CD4-positive, alpha-beta T cell (primary cell): ENCODE measurements around the gene HRH3. TPM values are rescaled to one million over a fixed set of nuclear protein-coding genes. Genes with fewer than 3 reads are reported as not detected.

Experiments used
- ATAC-seq: fragments of 200-7000 bp; cut with Tn5 transposase; one replicate; pipeline ENCODE4 v1.10.0; 2022; ENCODE audit warnings: mild to moderate bottlenecking; ENCODE audit not compliant: poor library complexity
- CTCF ChIA-PET: fragments of 350-600 bp; sonication (Branson Sonifier 250); formaldehyde crosslinking; loops from one replicate; lab custom pipeline; 2021; ENCODE audit warnings: antibody characterized with exemption, inconsistent platforms; lab: Charles Lee
- POLR2A ChIA-PET: fragments of 350-600 bp; sonication (Branson Sonifier 250); formaldehyde crosslinking; loops from one replicate; lab custom pipeline; 2021; ENCODE audit warnings: antibody characterized with exemption, inconsistent platforms; lab: Charles Lee
- DNase-seq, 14 experiments: peaks; one replicate each; pipeline ENCODE4 v3.0.0-alpha.2; 2013 to 2020; ENCODE audit warnings: mixed read lengths in 2 of 14
- H3K27ac ChIP-seq, 2 donors: one replicate each; pipeline versions ENCODE4 v1.5.1 to v1.7.0; 2013; ENCODE audit warnings: low read length in 2 of 2, low read depth in 1 of 2, mild to moderate bottlenecking in 1 of 2
- H3K27me3 ChIP-seq, 2 experiments: 1 replicate in 1 of 2; 2 replicates in 1 of 2; pipeline versions ENCODE4 v1.6.1 to v1.7.0; 2013; ENCODE audit warnings: low read length in 2 of 2, control low read depth in 1 of 2, mild to moderate bottlenecking in 1 of 2, moderate library complexity in 1 of 2; ENCODE audit not compliant: insufficient read depth in 2 of 2, control insufficient read depth in 1 of 2
- H3K36me3 ChIP-seq: one replicate; pipeline ENCODE4 v1.6.1; 2013; ENCODE audit warnings: low read length, control low read depth; ENCODE audit not compliant: insufficient read depth
- H3K4me1 ChIP-seq: one replicate; pipeline ENCODE4 v1.6.1; 2013; ENCODE audit warnings: low read length, control low read depth; ENCODE audit not compliant: insufficient read depth
- H3K4me3 ChIP-seq: one replicate; pipeline ENCODE4 v1.5.1; 2013; ENCODE audit warnings: mild to moderate bottlenecking, low read length, moderate library complexity
- H3K9me3 ChIP-seq, 2 experiments: 1 replicate in 1 of 2; 2 replicates in 1 of 2; pipeline versions ENCODE4 v1.6.1 to v1.7.0; 2013; ENCODE audit warnings: low read length in 2 of 2, mild to moderate bottlenecking in 2 of 2, control low read depth in 1 of 2, moderate library complexity in 1 of 2; ENCODE audit not compliant: control insufficient read depth in 1 of 2, insufficient read depth in 1 of 2
- H3K27ac Mint-ChIP-seq: one replicate; pipeline ENCODE4 v1.8.0; 2020; ENCODE audit warnings: mixed read lengths
- H3K27me3 Mint-ChIP-seq: one replicate; pipeline ENCODE4 v1.8.0; 2021; ENCODE audit warnings: mixed read lengths
- H3K36me3 Mint-ChIP-seq: one replicate; pipeline ENCODE4 v1.8.0; 2021; ENCODE audit warnings: low read depth, mixed read lengths
- H3K4me1 Mint-ChIP-seq: one replicate; pipeline ENCODE4 v1.8.0; 2021; ENCODE audit warnings: low read depth, mixed read lengths
- H3K4me3 Mint-ChIP-seq: one replicate; pipeline ENCODE4 v1.8.0; 2020; ENCODE audit warnings: mild to moderate bottlenecking, mixed read lengths
- H3K9me3 Mint-ChIP-seq: one replicate; pipeline ENCODE4 v1.8.0; 2020; ENCODE audit warnings: mixed read lengths
- intact Hi-C, 2 experiments: fragments of 100-400 bp; cut with DNase I in 1 of 2; cut with micrococcal nuclease in 1 of 2; formaldehyde crosslinking; loops; one replicate each; pipeline versions ENCODE4 v1.15.1 to v1.9.0; 2023 to 2025; cut with DNase I, micrococcal nuclease
- total RNA-seq, 174 experiments: library from RNA in 2 of 174; stranded (reverse) in 2 of 174; gene quantifications; one replicate each; pipeline ENCODE4 v1.2.3 and lab custom pipeline; 2021 to 2026
- TF ChIP-seq, protein P1 (sequence below): fragments of 200-600 bp; IDR thresholded peaks from one replicate; pipeline ENCODE4 v1.8.0; 2022; ENCODE audit warnings: antibody characterized with exemption, mild to moderate bottlenecking

The HRH3 gene
- total RNA-seq, 2 experiments from 2014 or later: not detected

DNA sequence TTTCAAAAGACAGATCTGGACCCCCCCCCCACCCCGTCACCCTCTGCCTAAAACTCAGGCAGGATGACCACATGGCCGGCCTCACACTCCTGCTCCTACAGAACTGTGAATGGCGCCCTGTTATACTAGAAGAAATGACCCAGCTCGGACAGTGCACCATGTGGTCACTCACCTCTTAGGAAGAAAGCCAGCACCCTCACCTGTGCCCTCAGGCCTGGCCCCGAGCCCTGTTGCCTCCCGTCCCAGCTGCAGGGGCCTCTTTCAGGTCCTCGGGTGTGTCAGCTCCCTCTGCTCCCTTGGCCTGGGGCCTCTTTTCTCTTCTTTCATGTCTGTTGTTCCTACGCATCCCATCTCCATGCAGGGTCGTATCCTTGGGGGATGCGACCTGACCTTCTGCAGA is 42.0 kb upstream of the HRH3 start:
- Mint-ChIP-seq H3K27me3 (no peaks in the 10 kb centered on the region), H3K9me3 (no peaks in the 10 kb centered on the region), H3K4me3 (no peak overlapping the region), H3K4me1 (no peaks in the 10 kb centered on the region), H3K36me3 (peaks cover 79% of the 10 kb centered on the region), H3K27ac (no peak overlapping the region)
- ATAC-seq: no peak
- Histone ChIP-seq H3K4me1 (no peaks in the 10 kb centered on the region), H3K9me3 (no peaks in the 10 kb centered on the region), H3K36me3 (peaks cover 85% of the 10 kb centered on the region), H3K27ac (no peak overlapping the region), H3K27me3 (no peaks in the 10 kb centered on the region), H3K4me3 (no peak overlapping the region)
- CTCF ChIA-PET: no interaction called here
- intact Hi-C loops: no loop called here
- no peak for DNase-seq
- TF ChIP-seq, protein P1, sequence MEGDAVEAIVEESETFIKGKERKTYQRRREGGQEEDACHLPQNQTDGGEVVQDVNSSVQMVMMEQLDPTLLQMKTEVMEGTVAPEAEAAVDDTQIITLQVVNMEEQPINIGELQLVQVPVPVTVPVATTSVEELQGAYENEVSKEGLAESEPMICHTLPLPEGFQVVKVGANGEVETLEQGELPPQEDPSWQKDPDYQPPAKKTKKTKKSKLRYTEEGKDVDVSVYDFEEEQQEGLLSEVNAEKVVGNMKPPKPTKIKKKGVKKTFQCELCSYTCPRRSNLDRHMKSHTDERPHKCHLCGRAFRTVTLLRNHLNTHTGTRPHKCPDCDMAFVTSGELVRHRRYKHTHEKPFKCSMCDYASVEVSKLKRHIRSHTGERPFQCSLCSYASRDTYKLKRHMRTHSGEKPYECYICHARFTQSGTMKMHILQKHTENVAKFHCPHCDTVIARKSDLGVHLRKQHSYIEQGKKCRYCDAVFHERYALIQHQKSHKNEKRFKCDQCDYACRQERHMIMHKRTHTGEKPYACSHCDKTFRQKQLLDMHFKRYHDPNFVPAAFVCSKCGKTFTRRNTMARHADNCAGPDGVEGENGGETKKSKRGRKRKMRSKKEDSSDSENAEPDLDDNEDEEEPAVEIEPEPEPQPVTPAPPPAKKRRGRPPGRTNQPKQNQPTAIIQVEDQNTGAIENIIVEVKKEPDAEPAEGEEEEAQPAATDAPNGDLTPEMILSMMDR: no peak
- POLR2A ChIA-PET: no interaction called here

DNA sequence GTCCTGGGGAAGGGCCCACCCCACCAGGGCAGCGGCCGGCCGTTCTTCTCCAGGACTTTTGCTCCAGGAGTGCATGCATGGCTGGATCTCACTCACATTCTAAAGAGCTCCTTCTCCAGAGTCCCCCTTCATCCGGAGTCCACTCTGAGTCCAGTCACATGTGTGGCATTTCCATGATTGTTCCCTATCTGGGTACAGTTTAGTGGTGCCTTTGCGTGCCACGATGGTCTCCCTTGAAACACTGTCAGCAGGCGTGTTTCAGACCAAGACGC is 39.2 kb upstream of the HRH3 start:
- Mint-ChIP-seq H3K9me3 (no peaks in the 10 kb centered on the region), H3K27ac (no peak overlapping the region), H3K36me3 (peaks cover 70% of the 10 kb centered on the region), H3K4me1 (no peaks in the 10 kb centered on the region), H3K4me3 (no peak overlapping the region), H3K27me3 (no peaks in the 10 kb centered on the region)
- ATAC-seq: no peak
- TF ChIP-seq, protein P1: no peak
- H3K27ac ChIP-seq: no peak overlapping the region
- H3K4me1 ChIP-seq: no peaks in the 10 kb centered on the region
- ChIA-PET POLR2A (no interaction called here), CTCF (no interaction called here)
- intact Hi-C loops: no loop called here
- H3K4me3 ChIP-seq: no peak overlapping the region
- H3K9me3 ChIP-seq: no peaks in the 10 kb centered on the region
- no peaks in the 10 kb centered on the region for H3K27me3 ChIP-seq
- DNase-seq: no peak
- H3K36me3 ChIP-seq: peaks cover 71% of the 10 kb centered on the region

DNA sequence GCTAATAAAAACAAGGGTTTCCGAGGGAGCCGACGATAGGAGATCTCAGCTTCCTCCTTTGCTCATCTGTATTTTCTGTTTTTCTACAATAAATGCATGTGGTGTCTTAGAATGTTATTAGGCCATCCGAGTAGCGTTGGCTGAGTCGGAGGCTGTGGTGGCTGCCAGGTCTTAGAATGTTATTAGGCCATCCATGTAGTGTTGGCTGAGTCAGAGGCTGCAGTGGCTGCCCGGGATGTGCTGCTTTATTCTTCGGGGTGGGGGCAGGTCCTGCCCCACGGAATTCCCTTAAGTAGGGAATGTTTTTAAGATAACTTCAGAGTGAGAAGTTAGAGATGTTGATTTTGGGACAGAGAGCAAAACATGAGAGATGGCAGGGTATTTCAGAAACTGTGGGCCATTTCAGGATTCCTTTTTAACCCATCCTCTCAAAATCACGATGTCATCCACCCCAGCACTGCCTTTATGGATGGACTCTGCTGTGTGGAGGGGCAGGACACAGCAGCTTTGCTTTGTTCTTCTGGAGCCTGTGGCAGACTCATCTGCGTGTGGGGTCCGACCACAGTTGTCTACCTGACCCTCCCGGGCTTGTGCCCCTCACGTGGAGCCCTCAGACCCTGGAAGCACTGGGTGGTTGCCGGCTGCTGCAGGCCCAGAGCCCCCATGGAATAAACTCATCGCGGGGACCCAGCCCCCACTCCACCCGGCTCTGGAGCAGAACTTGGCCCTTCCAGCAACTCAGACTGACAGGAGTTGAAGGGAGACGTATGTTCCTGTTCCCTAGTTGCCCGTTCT is 38.6 kb upstream of the HRH3 start:
- ChIA-PET CTCF (no interaction called here), POLR2A (interaction anchor here (0.6 kb wide), 1 partner anchor 109 kb away, joined by 3 read pairs; no protein-coding TSS in a partner anchor)
- Mint-ChIP-seq H3K4me1 (no peaks in the 10 kb centered on the region), H3K9me3 (no peaks in the 10 kb centered on the region), H3K36me3 (peaks cover 65% of the 10 kb centered on the region), H3K27ac (no peak overlapping the region), H3K4me3 (no peak overlapping the region), H3K27me3 (no peaks in the 10 kb centered on the region)
- ATAC-seq (no peak), DNase-seq (no peak)
- Histone ChIP-seq H3K4me1 (no peaks in the 10 kb centered on the region), H3K4me3 (no peak overlapping the region), H3K9me3 (no peaks in the 10 kb centered on the region), H3K27ac (no peak overlapping the region), H3K36me3 (peaks cover 67% of the 10 kb centered on the region), H3K27me3 (no peaks in the 10 kb centered on the region)
- intact Hi-C loops: no loop called here
- TF ChIP-seq, protein P1: no peak
